ENCODE measurements around the gene RPL36.

RPL36 gene

GRCh38 chr19:5690125-5690954 is at the start of gene RPL36:
Gene RPL36, plus strand, starts transcription at chr19:5690295. Its CDS starts 213 bp downstream, at chr19:5690508.
- DNase-seq = peak; percentile 95 to 98 (median 97)

DNA sequence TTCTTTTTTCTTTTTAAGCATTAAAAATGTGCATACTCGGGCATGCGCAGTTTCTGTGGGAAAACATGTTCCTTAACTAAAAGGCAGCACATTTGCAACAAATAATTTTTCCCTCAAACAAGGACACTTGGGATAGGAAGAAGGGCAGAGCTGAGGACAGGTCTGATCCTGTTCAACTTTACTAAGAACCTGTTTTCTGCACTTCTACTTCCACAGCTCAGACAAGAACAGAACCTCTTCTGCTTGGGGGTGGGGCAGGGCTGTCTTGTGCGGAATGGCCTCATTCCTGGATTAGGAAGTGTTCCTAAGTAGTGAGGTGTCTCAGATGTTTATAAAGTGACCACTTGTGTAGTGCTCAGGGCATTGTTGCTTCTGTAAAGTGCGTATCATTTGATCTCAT is 48.9 kb upstream of the RPL36 start:
- no peak for DNase-seq

DNA sequence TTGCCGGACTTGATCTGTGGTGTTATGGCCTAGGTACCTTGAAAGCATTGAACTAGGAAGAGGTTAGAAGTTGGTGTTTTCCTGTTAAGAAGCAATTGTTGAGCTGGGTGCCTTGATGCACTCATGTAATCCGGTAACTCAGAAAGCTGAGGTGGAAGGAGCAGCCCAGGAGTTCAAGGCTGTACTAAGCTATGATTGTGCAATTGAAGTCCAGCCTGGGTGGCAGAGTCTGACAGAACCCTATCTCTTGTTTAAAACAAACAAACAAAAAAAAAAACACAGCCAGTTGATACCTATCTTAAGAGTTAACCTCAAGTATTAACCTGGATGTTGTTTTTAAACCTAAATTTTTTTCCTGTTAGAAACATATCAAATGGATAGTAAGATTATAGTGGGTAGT is 47.9 kb upstream of the RPL36 start:
- DNase-seq = no peak

DNA sequence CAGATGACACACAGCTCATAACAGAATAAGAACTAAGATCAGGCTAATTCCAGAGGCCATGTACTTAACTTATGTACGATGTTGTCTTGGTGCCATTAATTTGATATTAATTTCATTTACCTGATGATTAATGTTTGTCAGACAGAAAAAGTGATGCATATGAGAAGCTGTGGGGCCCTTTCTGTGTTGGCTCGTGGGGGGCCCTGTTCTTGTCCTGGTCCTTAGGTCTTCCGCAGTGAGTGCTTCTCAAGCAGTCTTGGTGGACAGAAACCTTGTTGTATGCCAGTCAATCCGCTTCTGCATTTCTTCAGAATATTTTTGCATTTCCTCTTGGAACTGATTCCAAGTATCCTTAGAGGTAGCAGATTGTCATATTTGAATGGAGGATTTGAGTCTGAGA is 47.0 kb upstream of the RPL36 start:
- no peak for DNase-seq

DNA sequence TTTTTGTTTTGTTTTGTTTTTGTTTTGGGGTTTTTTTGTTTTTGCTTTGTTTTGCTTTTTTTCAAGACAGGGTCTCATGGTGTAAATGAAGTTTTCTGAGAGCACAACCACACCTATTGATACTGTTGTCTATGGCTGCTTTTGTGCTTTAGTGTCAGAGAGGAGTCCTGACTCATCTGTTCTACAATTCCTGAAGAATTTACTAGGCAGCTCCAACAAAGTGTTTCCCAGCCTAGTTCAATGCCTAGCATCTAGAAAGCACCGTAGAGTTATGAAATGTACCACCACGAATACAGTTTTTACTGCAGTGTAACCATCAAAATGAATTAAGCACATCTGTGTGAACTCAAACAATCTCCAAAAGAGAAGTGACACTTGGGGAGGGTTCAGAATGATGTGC is 46.1 kb upstream of the RPL36 start:
- no peak for DNase-seq

GRCh38 chr19:5645409-5645808 is 44.7 kb upstream of the RPL36 start:
- DNase-seq = no peak

GRCh38 chr19:5646703-5647102 is 43.4 kb upstream of the RPL36 start:
- DNase-seq = no peak

DNA sequence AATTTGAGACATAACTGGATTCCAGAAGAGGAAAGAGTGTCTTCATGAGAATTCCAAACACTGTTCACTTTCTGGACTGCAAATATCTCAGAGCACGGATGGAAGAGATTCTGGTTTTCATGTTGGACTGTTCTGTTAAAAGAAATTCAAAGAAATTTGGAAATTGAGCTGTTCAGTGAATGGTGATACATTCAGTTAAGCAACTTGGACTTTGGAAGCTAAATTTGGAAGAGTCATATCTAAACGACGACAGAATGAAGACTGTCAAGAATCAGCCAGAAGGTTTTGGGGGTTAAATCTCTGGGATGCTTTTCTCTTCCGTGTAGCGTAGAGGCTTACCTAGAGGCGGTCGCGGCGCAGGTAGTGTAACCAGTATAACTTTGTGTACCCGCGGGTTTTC is 41.6 kb upstream of the RPL36 start:
- DNase-seq = no peak

DNA sequence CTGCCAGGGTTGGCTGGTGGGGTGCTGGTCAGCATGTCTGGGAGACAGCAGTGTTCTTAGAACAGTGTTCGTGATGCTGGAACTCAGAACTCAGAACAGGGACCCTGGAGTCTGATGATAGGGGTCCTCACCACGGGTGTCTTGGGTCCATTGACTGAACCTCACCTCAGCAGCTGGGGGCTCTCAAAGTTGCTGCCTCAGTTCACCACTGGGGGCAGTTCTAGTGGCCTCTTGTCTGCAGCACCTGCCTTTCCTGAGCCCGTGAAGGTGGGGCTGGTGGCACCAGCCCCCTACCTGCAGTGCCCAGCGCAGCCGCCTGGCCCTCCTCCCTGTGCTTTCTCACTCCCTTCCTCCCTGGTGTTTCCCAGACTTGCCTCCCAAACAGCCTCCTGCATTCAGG is 38.7 kb upstream of the RPL36 start:
- no peak for DNase-seq

- no peak for DNase-seq
These were observed 37.8 kb upstream of the RPL36 start for GRCh38 chr19:5652261-5652660.

- DNase-seq = no peak
These were observed 35.2 kb upstream of the RPL36 start for GRCh38 chr19:5654931-5655330.

DNA sequence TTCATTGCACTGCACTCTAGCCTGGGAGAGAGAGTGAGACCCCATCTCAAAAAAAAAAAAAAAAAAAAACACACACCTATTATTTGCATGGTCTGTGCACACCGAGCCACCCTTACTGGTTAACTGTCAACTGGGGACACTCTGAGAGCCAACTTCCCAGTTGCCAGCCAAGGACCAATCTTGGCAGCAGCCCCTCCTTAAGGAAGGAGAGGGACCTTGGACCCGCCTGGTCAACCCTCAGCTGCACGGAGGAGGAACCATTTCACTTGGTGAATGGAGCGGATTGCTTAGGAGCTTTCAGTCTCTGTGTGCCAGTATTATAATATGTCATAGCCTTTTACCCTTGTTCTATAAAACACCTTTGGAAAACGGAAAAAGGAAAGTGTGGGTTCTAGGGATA is 34.7 kb upstream of the RPL36 start:
- no peak for DNase-seq

DNA sequence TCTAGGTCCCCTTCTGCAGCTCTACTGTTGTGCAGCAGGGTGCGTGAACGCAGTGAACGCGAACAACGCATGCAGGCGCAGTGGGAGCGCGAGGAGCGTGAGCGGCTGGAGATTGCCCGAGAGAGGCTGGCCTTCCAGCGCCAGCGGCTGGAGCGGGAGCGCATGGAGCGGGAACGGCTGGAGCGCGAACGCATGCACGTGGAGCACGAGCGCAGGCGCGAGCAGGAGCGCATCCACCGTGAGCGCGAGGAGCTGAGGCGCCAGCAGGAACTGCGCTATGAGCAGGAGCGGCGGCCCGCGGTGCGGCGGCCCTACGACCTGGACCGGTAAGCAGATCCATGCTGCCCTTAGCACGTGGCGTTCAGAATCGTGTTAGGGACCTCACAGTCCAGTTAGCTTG is 28.6 kb upstream of the RPL36 start:
- no peak for DNase-seq

GRCh38 chr19:5663904-5664303 is 26.2 kb upstream of the RPL36 start:
- DNase-seq = no peak

GRCh38 chr19:5664515-5664914 is 25.6 kb upstream of the RPL36 start:
- DNase-seq = no peak

DNA sequence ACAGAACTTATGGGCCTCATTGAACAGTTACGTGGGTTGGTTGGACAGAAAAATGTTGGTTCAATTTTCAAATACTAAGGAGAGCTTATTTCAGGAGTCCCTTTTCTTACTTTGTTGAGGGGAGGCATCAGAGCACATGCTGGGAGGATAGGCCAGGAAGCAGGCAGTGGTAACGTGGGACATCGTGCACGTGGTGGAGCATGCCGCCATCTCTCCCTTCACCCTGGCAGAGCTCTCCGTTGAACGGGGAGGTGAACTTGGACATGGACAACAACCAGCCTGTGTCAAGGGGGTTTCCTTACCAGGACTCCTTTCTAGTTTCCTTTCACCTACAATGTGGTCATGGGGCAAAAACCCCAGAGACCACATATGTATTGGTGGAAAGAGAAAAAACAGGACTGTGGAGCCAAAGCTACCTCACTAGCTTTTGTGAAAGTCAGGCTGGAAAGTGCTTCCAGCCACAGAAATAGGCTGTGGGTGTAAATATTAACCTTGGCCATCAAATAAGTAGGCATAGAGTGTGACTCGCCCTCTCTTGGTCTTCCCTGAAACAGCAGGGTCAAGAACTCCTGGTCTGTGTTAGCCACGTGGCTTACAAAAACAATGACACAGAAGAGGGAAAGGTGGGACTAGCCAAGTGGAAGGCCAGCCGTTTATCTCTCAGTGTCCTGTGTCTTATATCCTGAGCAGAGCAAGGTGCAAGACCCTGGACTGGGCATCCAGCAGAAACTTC is 24.1 kb upstream of the RPL36 start:
- DNase-seq = no peak

GRCh38 chr19:5666921-5667610 is 23.0 kb upstream of the RPL36 start:
- DNase-seq = no peak

- no peak for DNase-seq
These were observed 22.3 kb upstream of the RPL36 start for GRCh38 chr19:5667751-5668271.

DNA sequence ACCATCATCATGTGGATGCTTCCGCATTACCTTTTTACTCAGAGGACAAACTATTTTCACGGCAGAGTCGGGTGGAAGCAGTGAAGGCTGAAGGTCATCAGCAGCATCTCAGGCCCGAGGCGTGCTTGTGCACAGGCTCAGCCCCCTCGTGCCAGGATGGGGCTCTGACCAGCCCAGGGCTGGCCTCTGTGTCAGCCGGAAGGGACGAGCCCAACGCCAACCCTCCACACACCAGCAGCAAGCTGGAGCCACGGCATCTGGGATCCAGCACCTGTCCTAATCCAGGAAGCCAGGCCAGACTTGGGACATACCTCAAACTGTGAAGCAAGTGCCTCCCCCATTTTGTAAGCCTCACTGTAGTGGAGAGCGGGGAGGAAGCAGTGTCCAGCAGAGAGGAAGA is 20.9 kb upstream of the RPL36 start:
- no peak for DNase-seq

DNA sequence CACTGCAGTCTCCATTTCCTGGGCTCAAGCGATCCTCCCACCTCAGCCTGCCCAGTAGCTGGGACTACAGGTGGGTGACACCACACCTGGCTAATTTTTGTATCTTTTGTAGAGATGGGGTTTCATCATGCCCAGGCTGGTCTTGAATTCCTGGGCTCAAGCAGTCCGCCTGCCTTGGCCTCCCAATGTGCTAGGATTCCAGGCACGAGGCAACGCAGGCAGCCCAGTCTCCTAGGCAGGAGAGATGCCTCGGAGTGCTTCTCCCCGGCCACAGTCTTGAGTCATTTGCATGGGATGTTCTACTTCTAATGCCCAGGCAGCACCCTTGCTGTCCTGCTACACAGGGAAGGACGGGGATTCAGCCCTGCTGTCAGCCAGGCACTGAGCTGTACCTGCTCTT is 18.5 kb upstream of the RPL36 start:
- no peak for DNase-seq

DNA sequence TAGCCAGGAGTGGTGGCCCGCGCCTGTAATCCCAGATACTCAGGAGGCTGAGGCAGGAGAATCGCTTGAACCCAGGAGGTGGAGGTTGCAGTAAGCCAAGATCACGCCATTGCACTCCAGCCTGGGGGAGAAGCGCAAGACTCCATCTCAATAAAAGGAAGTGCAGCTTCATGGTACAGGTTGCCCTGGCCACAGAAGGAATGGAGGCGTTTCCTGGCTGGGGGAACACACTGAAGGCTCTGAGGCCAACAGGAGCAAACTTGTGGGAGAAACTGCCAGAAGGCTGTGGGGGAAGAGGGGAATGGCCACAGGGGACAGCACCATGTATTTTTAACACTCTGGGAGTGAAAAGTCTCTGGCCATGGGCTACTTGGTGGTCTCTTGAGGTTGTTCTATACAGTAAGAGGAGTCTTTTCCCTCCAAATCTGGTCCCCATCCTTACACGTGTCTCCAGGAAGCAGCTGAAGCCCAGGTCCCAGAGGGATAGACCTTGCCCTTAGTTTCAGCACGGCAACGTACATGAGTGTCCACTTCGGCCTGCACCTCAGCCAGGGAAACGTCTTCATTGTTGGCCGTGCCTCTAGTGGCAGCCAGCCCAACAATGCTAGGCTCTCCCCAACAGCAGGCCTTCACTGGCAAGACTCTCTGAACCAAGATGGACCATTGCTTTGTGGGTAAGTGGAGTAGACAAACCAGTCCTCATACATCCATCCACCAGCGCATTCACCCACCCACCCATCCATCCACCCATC is 17.2 kb upstream of the RPL36 start:
- DNase-seq = no peak

GRCh38 chr19:5673752-5674151 is 16.3 kb upstream of the RPL36 start:
- DNase-seq = no peak

DNA sequence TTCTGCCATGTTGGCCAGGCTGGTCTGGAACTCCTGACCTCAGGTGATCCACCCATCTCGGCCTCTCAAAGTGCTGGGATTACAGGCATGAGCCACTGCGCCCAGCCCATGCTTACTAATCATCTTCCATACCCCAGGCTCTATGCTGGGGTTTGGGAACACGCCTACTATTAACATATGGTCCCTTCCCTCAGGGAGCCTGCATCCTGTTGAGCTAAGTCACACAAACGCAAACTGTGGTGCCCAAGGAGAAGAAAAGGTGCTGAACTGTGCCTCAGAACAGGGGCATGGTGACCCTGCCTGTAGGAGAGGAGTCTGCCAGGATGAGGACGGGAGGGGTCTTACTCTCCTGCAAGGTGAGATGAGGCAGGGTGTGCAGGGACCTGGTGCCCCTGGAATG is 15.4 kb upstream of the RPL36 start:
- DNase-seq = no peak
